HCT116 (cell line): ENCODE results near the gene GNAT2. TPM values are rescaled to one million over a fixed set of nuclear protein-coding genes. Genes with fewer than 3 reads are reported as not detected.

Experiments used
- ATAC-seq: fragments of 200-7000 bp; cut with Tn5 transposase; 2 replicates; pipeline ENCODE4 v1.9.1; 2020; ENCODE audit warnings: mild to moderate bottlenecking, moderate library complexity
- BruUV-seq: library from RNA; stranded (reverse); fragments of 400-500 nt; replicated peaks from 2 replicates; lab custom pipeline; 2021; lab: Mats Ljungman, UMichigan
- CTCF ChIA-PET: fragments of 300-600 bp; sonication (Branson Sonifier 250); formaldehyde crosslinking; loops from one replicate; lab custom pipeline; 2021; ENCODE audit warnings: antibody characterized with exemption; lab: Charles Lee
- POLR2A ChIA-PET: fragments of 300-600, 350-600 bp; sonication (Branson Sonifier 250); formaldehyde crosslinking; loops from one replicate; lab custom pipeline; 2021; ENCODE audit warnings: antibody characterized with exemption; lab: Charles Lee
- RAD21 ChIA-PET, 2 experiments: fragments of 300-600 bp; sonication (Branson Sonifier 250); formaldehyde crosslinking; loops; one replicate each; lab custom pipeline; 2023; ENCODE audit warnings: low total read pairs in 2 of 2; ENCODE audit not compliant: uncharacterized antibody in 2 of 2, unreplicated experiment in 2 of 2, low non-redundant PET in 1 of 2; lab: Charles Lee
- DNase-seq: peaks from one replicate; pipeline ENCODE4 v3.0.0-alpha.2; 2010; ENCODE audit warnings: low read depth, low spot score
- H2AFZ ChIP-seq: fragments of 200-600 bp; shearing (Covaris generic), sonication (generic); 2 replicates; pipeline ENCODE4 v1.6.1; 2017; ENCODE audit warnings: low read depth, mixed run types, mixed read lengths, antibody characterized with exemption, low read length; ENCODE audit not compliant: poor library complexity, severe bottlenecking
- H3K27ac ChIP-seq: 2 replicates; pipeline ENCODE4 v1.5.1; 2012; ENCODE audit warnings: low read depth, low read length
- H3K27me3 ChIP-seq: fragments of 200-600 bp; sonication (generic); 2 replicates; pipeline ENCODE4 v1.6.1; 2016; ENCODE audit warnings: mixed run types, low read length, mixed read lengths; ENCODE audit not compliant: insufficient read depth
- H3K36me3 ChIP-seq, 2 experiments: fragments of 200-500 bp in 1 of 2; fragments of 200-600 bp in 1 of 2; sonication (Bioruptor generic) in 1 of 2; sonication (generic) in 1 of 2; 2 replicates each; pipeline versions ENCODE4 v1.5.1 to v1.6.1; 2014 to 2016; ENCODE audit warnings: low read length in 2 of 2, inconsistent platforms in 1 of 2, mixed read lengths in 1 of 2, mixed run types in 1 of 2; ENCODE audit not compliant: insufficient read depth in 2 of 2, control insufficient read depth in 1 of 2
- H3K4me1 ChIP-seq, 2 experiments: fragments of 200-600 bp in 1 of 2; sonication (generic) in 1 of 2; 2 replicates each; pipeline versions ENCODE4 v1.5.1 to v1.6.1; 2012 to 2017; ENCODE audit warnings: low read length in 2 of 2, inconsistent platforms in 1 of 2, mild to moderate bottlenecking in 1 of 2, mixed read lengths in 1 of 2, mixed run types in 1 of 2, moderate library complexity in 1 of 2; ENCODE audit not compliant: insufficient read depth in 2 of 2, control insufficient read depth in 1 of 2
- H3K4me2 ChIP-seq: fragments of 200-600 bp; sonication (generic); 2 replicates; pipeline ENCODE4 v1.6.1; 2017; ENCODE audit warnings: mixed run types, low read length, mixed read lengths
- H3K4me3 ChIP-seq, 2 experiments: fragments of 200-600 bp in 1 of 2; sonication (generic) in 1 of 2; replicated peaks in 1 of 2; 2 replicates each; pipeline ENCODE4 v1.5.1; 2011 to 2016; ENCODE audit warnings: low read length in 2 of 2, control low read depth in 1 of 2, low read depth in 1 of 2, mild to moderate bottlenecking in 1 of 2, mixed read lengths in 1 of 2, mixed run types in 1 of 2
- H3K79me2 ChIP-seq: fragments of 200-600 bp; sonication (generic); 2 replicates; pipeline ENCODE4 v1.6.1; 2017; ENCODE audit warnings: mild to moderate bottlenecking, mixed run types, low read length, moderate library complexity, mixed read lengths; ENCODE audit not compliant: insufficient read depth
- H3K9ac ChIP-seq: fragments of 200-600 bp; sonication (generic); 2 replicates; pipeline ENCODE4 v1.6.1; 2016; ENCODE audit warnings: low read length, mixed read lengths
- H3K9me2 ChIP-seq: fragments of 200-600 bp; sonication (generic), shearing (Covaris generic); 2 replicates; pipeline ENCODE4 v1.6.1; 2017; ENCODE audit warnings: mixed run types, mild to moderate bottlenecking, moderate library complexity; ENCODE audit not compliant: insufficient read depth
- H3K9me3 ChIP-seq, 2 experiments: fragments of 200-500 bp in 1 of 2; fragments of 200-600 bp in 1 of 2; sonication (Bioruptor generic) in 1 of 2; sonication (generic) in 1 of 2; 2 replicates each; pipeline ENCODE4 v1.6.1; 2014 to 2017; ENCODE audit warnings: low read length in 2 of 2, mixed read lengths in 2 of 2, inconsistent platforms in 1 of 2, low read depth in 1 of 2, mild to moderate bottlenecking in 1 of 2, mixed run types in 1 of 2, moderate library complexity in 1 of 2; ENCODE audit not compliant: control insufficient read depth in 1 of 2, insufficient read depth in 1 of 2
- H4K20me1 ChIP-seq: fragments of 200-600 bp; sonication (generic), shearing (Covaris generic); 2 replicates; pipeline ENCODE4 v1.6.1; 2017; ENCODE audit warnings: mixed run types, mild to moderate bottlenecking, moderate library complexity; ENCODE audit not compliant: insufficient read depth
- CBX3 ChIP-seq: IDR thresholded peaks from 2 replicates; pipeline ENCODE4 v1.6.1; 2012; ENCODE audit warnings: low read depth
- CEBPB ChIP-seq: IDR thresholded peaks from 2 replicates; pipeline ENCODE4 v1.6.1; 2012; ENCODE audit warnings: low read depth
- ELF1 ChIP-seq: IDR thresholded peaks from 2 replicates; pipeline ENCODE4 v1.6.1; 2012; ENCODE audit warnings: low read depth, borderline replicate concordance
- EZH2 ChIP-seq: fragments of 200-600 bp; sonication (generic); IDR thresholded peaks from 2 replicates; pipeline ENCODE4 v1.6.1; 2017; ENCODE audit warnings: antibody characterized with exemption, mixed run types
- EZH2phosphoT487 ChIP-seq: fragments of 200-600 bp; IDR thresholded peaks from 2 replicates; pipeline ENCODE4 v1.6.1; 2018; ENCODE audit warnings: antibody characterized with exemption, borderline replicate concordance
- FOSL1 ChIP-seq: IDR thresholded peaks from 2 replicates; pipeline ENCODE4 v1.6.1; 2012; ENCODE audit warnings: low read depth
- JUND ChIP-seq: IDR thresholded peaks from 2 replicates; pipeline ENCODE4 v1.6.1; 2012
- MAX ChIP-seq: IDR thresholded peaks from 2 replicates; pipeline ENCODE4 v1.6.1; 2012
- POLR2AphosphoS5 ChIP-seq: IDR thresholded peaks from 2 replicates; pipeline ENCODE4 v1.6.1; 2011; ENCODE audit warnings: mild to moderate bottlenecking, low read depth, low read length, moderate library complexity
- RAD21 ChIP-seq: IDR thresholded peaks from 2 replicates; pipeline ENCODE4 v1.6.1; 2012; ENCODE audit warnings: low read depth, mild to moderate bottlenecking
- REST ChIP-seq: IDR thresholded peaks from 2 replicates; pipeline ENCODE4 v1.6.1; 2012; ENCODE audit warnings: low read depth
- SIN3A ChIP-seq: IDR thresholded peaks from 2 replicates; pipeline ENCODE4 v1.6.1; 2012; ENCODE audit warnings: low read depth
- SP1 ChIP-seq: IDR thresholded peaks from 2 replicates; pipeline ENCODE4 v1.6.1; 2012; ENCODE audit warnings: low read depth
- SRF ChIP-seq: IDR thresholded peaks from 2 replicates; pipeline ENCODE4 v1.6.1; 2012; ENCODE audit warnings: low read depth
- TCF7L2 ChIP-seq: IDR thresholded peaks from 2 replicates; pipeline ENCODE4 v1.7.0; 2011; ENCODE audit warnings: borderline replicate concordance, inconsistent platforms; ENCODE audit not compliant: insufficient read depth, insufficient read length; ENCODE audit errors: extremely low read depth
- ZBTB33 ChIP-seq: IDR thresholded peaks from 2 replicates; pipeline ENCODE4 v1.6.1; 2011; ENCODE audit warnings: mild to moderate bottlenecking, low read length, moderate library complexity; ENCODE audit not compliant: insufficient replicate concordance; ENCODE audit errors: extremely low read depth
- ZFX ChIP-seq: fragments of 450-650 bp; IDR thresholded peaks from 2 replicates; pipeline ENCODE4 v1.6.1; 2017
- ZNF274 ChIP-seq: fragments of 200-500 bp; sonication (Bioruptor generic); IDR thresholded peaks from 2 replicates; pipeline ENCODE4 v1.6.1; 2014; ENCODE audit warnings: mild to moderate bottlenecking, low read depth, low read length, inconsistent platforms
- intact Hi-C: fragments of 100-400 bp; cut with micrococcal nuclease; formaldehyde crosslinking; loops from 2 replicates; pipeline ENCODE4 v1.10.0; 2022
- total RNA-seq: library from RNA; stranded (reverse); gene quantifications from one replicate; pipeline ENCODE4 v1.2.1, GENCODE V29; 2021; ENCODE audit not compliant: unreplicated experiment
- TF ChIP-seq, protein P1 (sequence below): IDR thresholded peaks from 2 replicates; pipeline ENCODE4 v1.6.1; 2012

GNAT2 gene
- total RNA-seq, 1 experiment from 2014 or later, result 0.76 TPM

- H3K27ac ChIP-seq, result no peak overlapping the region
- H3K36me3 ChIP-seq, result peaks cover 33 to 40% of the 10 kb centered on the region in 2 experiments
- no peak for TF ChIP-seq MAX
- no peak for TF ChIP-seq EZH2
- no peak for TF ChIP-seq TCF7L2
- TF ChIP-seq SIN3A, result no peak
- TF ChIP-seq ZFX, result no peak
- no peak for TF ChIP-seq EZH2phosphoT487
- TF ChIP-seq SP1, result no peak
- no peak for TF ChIP-seq ZBTB33
- no peak for TF ChIP-seq JUND
- no peak for TF ChIP-seq POLR2AphosphoS5
- no peak for TF ChIP-seq ELF1
- no peak for TF ChIP-seq FOSL1
- TF ChIP-seq CBX3, result no peak
- TF ChIP-seq RAD21, result no peak
- no peak for TF ChIP-seq SRF
- TF ChIP-seq ZNF274, result no peak
- TF ChIP-seq, protein P1, sequence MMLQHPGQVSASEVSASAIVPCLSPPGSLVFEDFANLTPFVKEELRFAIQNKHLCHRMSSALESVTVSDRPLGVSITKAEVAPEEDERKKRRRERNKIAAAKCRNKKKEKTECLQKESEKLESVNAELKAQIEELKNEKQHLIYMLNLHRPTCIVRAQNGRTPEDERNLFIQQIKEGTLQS, result no peak
- TF ChIP-seq CEBPB, result no peak
- no peak for TF ChIP-seq REST
- H3K27me3 ChIP-seq, result no peaks in the 10 kb centered on the region
- H3K4me3 ChIP-seq, result no peak overlapping the region
- H4K20me1 ChIP-seq, result no peaks in the 10 kb centered on the region
- no peak overlapping the region for H2AFZ ChIP-seq
- no peak overlapping the region for H3K9ac ChIP-seq
- ChIA-PET RAD21 (no interaction called here), POLR2A (interaction anchor here (1.1 kb wide), 1 partner anchor 41 kb away, joined by 6 read pairs; the partner anchor contains the start of gene GNAI3), CTCF (no interaction called here)
- H3K9me3 ChIP-seq, result no peaks in the 10 kb centered on the region
- DNase-seq (no peak), ATAC-seq (no peak)
- H3K79me2 ChIP-seq, result no peaks in the 10 kb centered on the region
- H3K9me2 ChIP-seq, result no peaks in the 10 kb centered on the region
- BruUV-seq, result no TSS peak
- no peaks in the 10 kb centered on the region for H3K4me1 ChIP-seq
- intact Hi-C loops, result no loop called here
- no peak overlapping the region for H3K4me2 ChIP-seq
Measured at GRCh38 chr1:109589679-109590078, 29.7 kb downstream of the GNAT2 start.
